ENCODE measurements around the gene MFAP3L. TPM values are rescaled to one million over a fixed set of nuclear protein-coding genes. Genes with fewer than 3 reads are reported as not detected.

Gene MFAP3L
- total RNA-seq (2022), result 5.9 and 6.8 TPM in 2 replicates
- Bru-seq, nascent RNA, result percentile 46 among the genes with signal in this experiment
- BruChase-seq, experiment 1, labeled RNA remaining after a 6-hour chase, result percentile 58 among the genes with signal in this experiment
- percentile 54 among the genes with signal in this experiment for BruChase-seq, experiment 2, labeled RNA remaining after a 2-hour chase
- long read RNA-seq, full-length matches to known transcripts, result 2 of 4 reads
- long read RNA-seq, partial matches to known transcripts, result 0 of 4 reads
- long read RNA-seq, other reads (novel, unspliced or antisense), result 2 of 4 reads

DNA sequence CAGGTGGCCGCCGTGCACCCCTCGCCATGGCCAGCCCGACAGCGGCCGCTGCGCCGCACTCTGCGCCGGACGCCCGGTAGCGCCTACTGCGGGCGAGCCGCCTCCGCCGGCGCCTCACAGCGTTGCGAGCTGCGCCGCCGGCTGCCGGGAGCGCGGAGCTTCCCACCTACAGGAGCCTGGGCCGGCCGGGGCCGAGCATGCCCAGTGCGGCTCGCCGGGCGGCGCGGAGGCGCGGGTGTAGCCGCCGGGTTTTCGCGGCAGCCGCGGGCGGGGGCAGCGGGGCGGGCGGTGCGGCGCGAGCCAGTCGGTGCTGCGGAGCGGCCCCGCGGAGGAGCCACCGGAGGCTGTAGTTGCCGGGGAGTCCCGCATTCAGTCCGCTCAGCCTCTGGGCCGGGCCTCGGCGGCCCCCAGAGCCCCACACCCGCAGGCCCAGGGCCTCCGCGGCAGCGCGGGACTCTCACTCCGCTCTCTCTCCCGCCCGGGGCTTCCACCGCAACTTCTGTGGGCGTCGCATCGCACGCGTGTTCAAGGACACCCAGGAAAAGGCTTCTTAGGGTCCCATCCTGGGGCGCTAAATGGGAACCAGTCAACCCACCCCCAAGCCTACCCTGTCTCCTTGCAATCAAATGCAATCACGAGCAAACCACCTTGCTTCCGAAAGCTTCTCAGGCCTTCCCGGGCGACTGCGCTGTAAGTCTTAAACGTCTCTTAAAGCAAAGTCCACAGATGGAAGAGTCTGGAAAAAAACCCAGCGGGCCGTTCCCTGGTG lies at the start of gene MFAP3L:
TSS of gene MFAP3L (minus strand) at position 143 of the 769 bp plus-strand sequence. CDS start 20,518 bp downstream, outside the sequence.
- peak within 1 kb of the TSS; percentile 76 for H3K27ac Mint-ChIP-seq (ENCODE audit: unreplicated experiment)
- peaks cover 22% of the 10 kb centered on the region for H3K36me3 Mint-ChIP-seq (ENCODE audit: insufficient read depth, unreplicated experiment)
- H3K4me1 Mint-ChIP-seq (ENCODE audit: low read depth, unreplicated experiment), result peaks cover 10% of the 10 kb centered on the region
- peaks cover 3% of the 10 kb centered on the region for H3K9me3 Mint-ChIP-seq (ENCODE audit: low read depth, unreplicated experiment)
- CTCF ChIA-PET, result interaction anchor here (0.7 kb wide), 1 partner anchor 17 kb away, joined by 4 read pairs; no protein-coding TSS in a partner anchor
- H3K27me3 Mint-ChIP-seq (ENCODE audit: unreplicated experiment), result peaks cover 13% of the 10 kb centered on the region
- BruUV-seq (replicated peaks), result TSS peak; percentile 89
- intact Hi-C loops (cut with micrococcal nuclease; ENCODE audit: unreplicated experiment), result loop anchor here (5.0 kb wide), 1 partner anchor 214 kb away; no protein-coding TSS in a partner anchor
- H3K4me3 Mint-ChIP-seq (ENCODE audit: low read depth, unreplicated experiment), result peak within 1 kb of the TSS; percentile 82
- TF ChIP-seq, protein P1, sequence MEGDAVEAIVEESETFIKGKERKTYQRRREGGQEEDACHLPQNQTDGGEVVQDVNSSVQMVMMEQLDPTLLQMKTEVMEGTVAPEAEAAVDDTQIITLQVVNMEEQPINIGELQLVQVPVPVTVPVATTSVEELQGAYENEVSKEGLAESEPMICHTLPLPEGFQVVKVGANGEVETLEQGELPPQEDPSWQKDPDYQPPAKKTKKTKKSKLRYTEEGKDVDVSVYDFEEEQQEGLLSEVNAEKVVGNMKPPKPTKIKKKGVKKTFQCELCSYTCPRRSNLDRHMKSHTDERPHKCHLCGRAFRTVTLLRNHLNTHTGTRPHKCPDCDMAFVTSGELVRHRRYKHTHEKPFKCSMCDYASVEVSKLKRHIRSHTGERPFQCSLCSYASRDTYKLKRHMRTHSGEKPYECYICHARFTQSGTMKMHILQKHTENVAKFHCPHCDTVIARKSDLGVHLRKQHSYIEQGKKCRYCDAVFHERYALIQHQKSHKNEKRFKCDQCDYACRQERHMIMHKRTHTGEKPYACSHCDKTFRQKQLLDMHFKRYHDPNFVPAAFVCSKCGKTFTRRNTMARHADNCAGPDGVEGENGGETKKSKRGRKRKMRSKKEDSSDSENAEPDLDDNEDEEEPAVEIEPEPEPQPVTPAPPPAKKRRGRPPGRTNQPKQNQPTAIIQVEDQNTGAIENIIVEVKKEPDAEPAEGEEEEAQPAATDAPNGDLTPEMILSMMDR (IDR thresholded peaks at IDR 0.05; ENCODE audit: unreplicated experiment), result no peak
- peak; percentile 89 for DNase-seq

DNA sequence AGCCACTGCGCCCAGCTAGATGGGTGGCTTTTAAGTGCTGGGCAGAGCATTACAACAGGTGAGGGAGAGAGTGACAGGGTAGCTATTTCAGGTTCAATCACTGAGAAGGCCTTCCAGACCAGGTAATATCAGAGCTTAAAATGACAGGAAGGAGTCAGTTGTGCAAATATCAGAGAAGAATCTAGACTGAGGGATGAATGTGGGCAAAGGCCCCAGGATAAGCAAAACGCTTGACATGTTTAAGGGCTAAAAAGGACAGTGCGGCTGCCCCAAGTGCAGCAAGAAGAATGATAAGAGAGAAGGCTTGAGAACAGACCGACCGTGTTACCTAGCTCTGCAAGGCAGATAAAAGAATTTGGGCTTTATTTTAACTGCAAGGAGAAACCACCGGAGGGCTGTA lies 45.0 kb upstream of the MFAP3L start:
- no TSS peak for BruUV-seq (replicated peaks)
- H3K36me3 Mint-ChIP-seq (ENCODE audit: insufficient read depth, unreplicated experiment), result peaks cover 4% of the 10 kb centered on the region
- no peak overlapping the region for H3K4me3 Mint-ChIP-seq (ENCODE audit: low read depth, unreplicated experiment)
- H3K9me3 Mint-ChIP-seq (ENCODE audit: low read depth, unreplicated experiment), result no peaks in the 10 kb centered on the region
- no peak for DNase-seq
- H3K27me3 Mint-ChIP-seq (ENCODE audit: unreplicated experiment), result no peaks in the 10 kb centered on the region
- TF ChIP-seq, protein P1 (IDR thresholded peaks at IDR 0.05; ENCODE audit: unreplicated experiment), result no peak
- H3K27ac Mint-ChIP-seq (ENCODE audit: unreplicated experiment), result no peak overlapping the region
- CTCF ChIA-PET, result no interaction called here
- no peaks in the 10 kb centered on the region for H3K4me1 Mint-ChIP-seq (ENCODE audit: low read depth, unreplicated experiment)
- intact Hi-C loops (cut with micrococcal nuclease; ENCODE audit: unreplicated experiment), result no loop called here

DNA sequence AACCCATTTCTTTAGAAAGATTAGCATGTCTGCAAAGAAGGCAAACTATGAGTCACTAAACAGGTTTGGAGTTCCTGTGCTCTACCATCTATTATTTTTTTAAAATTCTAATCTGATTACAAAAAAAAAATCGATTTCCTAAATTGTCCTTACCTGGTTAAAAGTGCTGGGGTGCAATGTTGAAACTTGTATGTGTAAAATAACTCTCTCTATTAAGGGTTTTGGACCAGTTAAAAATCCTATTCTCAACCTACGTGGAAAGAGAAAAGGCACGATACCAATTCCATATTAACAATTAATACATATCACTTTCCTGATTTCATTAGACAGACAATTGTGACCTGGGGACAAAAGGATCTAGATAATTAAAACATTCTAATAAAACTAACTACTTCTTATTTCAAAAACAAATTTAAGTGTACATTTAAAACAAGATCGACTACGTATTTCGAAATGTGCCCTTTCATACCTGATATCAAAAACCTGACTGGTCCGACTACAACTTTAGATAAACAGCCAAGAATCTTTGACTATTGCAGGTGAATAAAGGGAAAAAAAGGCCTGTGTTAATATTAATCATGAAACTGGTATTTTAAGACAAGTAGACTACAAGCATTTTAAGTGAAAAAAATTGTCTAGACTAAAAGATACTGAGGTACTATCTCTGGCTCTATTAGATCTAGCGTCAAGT lies 42.4 kb upstream of the MFAP3L start:
- no TSS peak for BruUV-seq (replicated peaks)
- intact Hi-C loops (cut with micrococcal nuclease; ENCODE audit: unreplicated experiment), result no loop called here
- Mint-ChIP-seq H3K27me3 (ENCODE audit: unreplicated experiment) (no peaks in the 10 kb centered on the region), H3K4me1 (ENCODE audit: low read depth, unreplicated experiment) (no peaks in the 10 kb centered on the region), H3K36me3 (ENCODE audit: insufficient read depth, unreplicated experiment) (no peaks in the 10 kb centered on the region), H3K4me3 (ENCODE audit: low read depth, unreplicated experiment) (no peak overlapping the region), H3K27ac (ENCODE audit: unreplicated experiment) (no peak overlapping the region), H3K9me3 (ENCODE audit: low read depth, unreplicated experiment) (no peaks in the 10 kb centered on the region)
- DNase-seq, result no peak
- TF ChIP-seq, protein P1 (IDR thresholded peaks at IDR 0.05; ENCODE audit: unreplicated experiment), result no peak
- CTCF ChIA-PET, result no interaction called here

DNA sequence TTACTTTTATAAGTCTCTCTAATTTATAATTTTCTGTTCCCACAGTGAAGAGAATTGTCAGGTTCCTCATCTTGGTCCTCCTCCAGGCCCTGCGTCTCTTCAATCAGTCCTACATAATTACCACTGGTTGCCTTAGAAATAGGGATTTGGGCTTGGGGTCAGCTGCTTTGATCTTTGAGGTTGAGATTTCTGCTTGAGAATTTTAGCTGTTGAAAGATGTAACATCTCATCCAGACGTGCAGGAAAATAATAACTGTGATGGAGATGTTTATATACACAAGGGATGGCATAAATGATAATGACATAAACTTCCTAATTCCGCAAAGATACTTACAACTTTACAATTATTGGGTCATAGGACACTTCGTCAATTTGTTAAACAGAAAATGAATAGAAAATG lies 33.2 kb upstream of the MFAP3L start:
- no peaks in the 10 kb centered on the region for H3K4me1 Mint-ChIP-seq (ENCODE audit: low read depth, unreplicated experiment)

More for the DNA sequence above, 33.2 kb upstream of the MFAP3L start:
- BruUV-seq (replicated peaks), result no TSS peak
- intact Hi-C loops (cut with micrococcal nuclease; ENCODE audit: unreplicated experiment), result no loop called here
- DNase-seq, result no peak
- CTCF ChIA-PET, result no interaction called here
- H3K27me3 Mint-ChIP-seq (ENCODE audit: unreplicated experiment), result no peaks in the 10 kb centered on the region
- no peak overlapping the region for H3K4me3 Mint-ChIP-seq (ENCODE audit: low read depth, unreplicated experiment)
- TF ChIP-seq, protein P1 (IDR thresholded peaks at IDR 0.05; ENCODE audit: unreplicated experiment), result no peak
- no peaks in the 10 kb centered on the region for H3K9me3 Mint-ChIP-seq (ENCODE audit: low read depth, unreplicated experiment)
- H3K36me3 Mint-ChIP-seq (ENCODE audit: insufficient read depth, unreplicated experiment), result no peaks in the 10 kb centered on the region
- H3K27ac Mint-ChIP-seq (ENCODE audit: unreplicated experiment), result no peak overlapping the region

Measured in Calu3 (cell line).